Body of pancreas (tissue), 4 donors: ENCODE measurements around the gene IL1RAPL2. TPM values are rescaled to one million over a fixed set of nuclear protein-coding genes. Genes with fewer than 3 reads are reported as not detected.

Source experiments
- ATAC-seq: fragments of 150-250 bp; one replicate; pipeline ENCODE4 v1.9.1; 2016
- DNase-seq, 4 donors: peaks; one replicate each; pipeline ENCODE4 v3.0.0-alpha.2; 2019
- H3K27ac ChIP-seq, 4 donors: fragments of 200-600 bp; sonication (generic); 1 replicate in 3 of 4; 2 replicates in 1 of 4; pipeline versions ENCODE4 v1.5.1 to v1.6.1; 2016 to 2019; ENCODE audit warnings: mild to moderate bottlenecking in 1 of 4, mixed read lengths in 1 of 4, moderate library complexity in 1 of 4
- H3K27me3 ChIP-seq, 2 donors: fragments of 200-600 bp; sonication (generic); one replicate each; pipeline ENCODE4 v1.6.0; 2016; ENCODE audit warnings: mild to moderate bottlenecking in 1 of 2
- H3K36me3 ChIP-seq, 2 donors: fragments of 200-600 bp; sonication (generic); replicated peaks in 1 of 2; 2 replicates each; pipeline ENCODE4 v1.5.1; 2016; ENCODE audit warnings: low read depth in 2 of 2; ENCODE audit not compliant: insufficient read depth in 1 of 2
- H3K4me1 ChIP-seq: fragments of 200-600 bp; sonication (generic); one replicate; pipeline ENCODE4 v1.6.0; 2016
- H3K4me3 ChIP-seq, 2 donors: fragments of 200-600 bp; sonication (generic); 1 replicate in 1 of 2; 2 replicates in 1 of 2; pipeline ENCODE4 v1.5.1; 2016 to 2019
- H3K9me3 ChIP-seq, 3 donors: fragments of 200-600 bp; sonication (generic); 1 replicate in 2 of 3; 2 replicates in 1 of 3; pipeline ENCODE4 v1.5.1; 2016
- CTCF ChIP-seq, 7 experiments: fragments of 450-650 bp in 4 of 7; fragments of 200-600 bp in 3 of 7; sonication (generic) in 3 of 7; IDR thresholded peaks; one replicate each; pipeline ENCODE4 v1.5.1; 2016 to 2019; ENCODE audit warnings: antibody characterized with exemption in 7 of 7
- POLR2A ChIP-seq, 3 donors: fragments of 450-650 bp; IDR thresholded peaks; one replicate each; pipeline ENCODE4 v1.6.1; 2016; ENCODE audit warnings: antibody characterized with exemption in 3 of 3, mild to moderate bottlenecking in 2 of 3
- WGBS, 2 donors: methylation state at CpG; one replicate each; pipeline ENCODE4 v1.1.5; 2017; 5-methylcytosine and 5-hydroxymethylcytosine counted together
- intact Hi-C: fragments of 100-400 bp; cut with DNase I; formaldehyde crosslinking; loops from one replicate; pipeline ENCODE4 v1.15.1; 2023
- total RNA-seq, 2 donors: library from RNA; depleted of rRNA; stranded (reverse); fragments of >200 nt; gene quantifications; one replicate each; pipeline ENCODE4 v1.1.0, GENCODE V29; 2016

IL1RAPL2 gene
- total RNA-seq, 2 donors from 2014 or later: not detected

GRCh38 chrX:104742355-104742754 is 176.4 kb downstream of the IL1RAPL2 start:
- Histone ChIP-seq H3K4me3 (no peak overlapping the region), H3K27me3 (no peaks in the 10 kb centered on the region), H3K4me1 (no peaks in the 10 kb centered on the region), H3K27ac (no peak overlapping the region), H3K9me3 (no peaks in the 10 kb centered on the region), H3K36me3 (no peaks in the 10 kb centered on the region)
- TF ChIP-seq POLR2A (IDR thresholded peaks at IDR 0.05) (no peak), CTCF (IDR thresholded peaks at IDR 0.05) (no peak)
- DNase-seq (peak in 1 of 4 donors; percentile 1), ATAC-seq (peak; percentile 60)
- intact Hi-C loops: no loop called here

GRCh38 chrX:104745152-104745551 is 179.2 kb downstream of the IL1RAPL2 start:
- Histone ChIP-seq H3K4me1 (no peaks in the 10 kb centered on the region), H3K36me3 (no peaks in the 10 kb centered on the region), H3K9me3 (no peaks in the 10 kb centered on the region), H3K27ac (no peak overlapping the region), H3K27me3 (no peaks in the 10 kb centered on the region), H3K4me3 (no peak overlapping the region)
- DNase-seq (no peak), ATAC-seq (no peak)
- TF ChIP-seq POLR2A (IDR thresholded peaks at IDR 0.05): no peak
- TF ChIP-seq CTCF (IDR thresholded peaks at IDR 0.05): no peak
- intact Hi-C loops: no loop called here
- 50% methylated on average over 1 of the region's 1 CpG for WGBS, 2 donors

GRCh38 chrX:104749951-104750610 is 184.1 kb downstream of the IL1RAPL2 start:
- intact Hi-C loops: no loop called here
- no peaks in the 10 kb centered on the region for H3K4me1 ChIP-seq
- H3K27me3 ChIP-seq: no peaks in the 10 kb centered on the region
- H3K27ac ChIP-seq: no peak overlapping the region
- H3K4me3 ChIP-seq: no peak overlapping the region
- no peaks in the 10 kb centered on the region for H3K36me3 ChIP-seq
- TF ChIP-seq POLR2A (IDR thresholded peaks at IDR 0.05): no peak
- no peak for TF ChIP-seq CTCF (IDR thresholded peaks at IDR 0.05)
- 65 to 66% methylated on average over 2 of the region's 2 CpGs for WGBS, 2 donors
- ATAC-seq: peak; percentile 27
- DNase-seq: peak in 1 of 4 donors; percentile 1
- H3K9me3 ChIP-seq: no peaks in the 10 kb centered on the region

- H3K9me3 ChIP-seq: no peaks in the 10 kb centered on the region
- H3K4me3 ChIP-seq: no peak overlapping the region
- intact Hi-C loops: no loop called here
- ATAC-seq: no peak
- no peaks in the 10 kb centered on the region for H3K36me3 ChIP-seq
- H3K4me1 ChIP-seq: no peaks in the 10 kb centered on the region
- H3K27ac ChIP-seq: no peak overlapping the region
- DNase-seq: no peak
- no peaks in the 10 kb centered on the region for H3K27me3 ChIP-seq
- no peak for TF ChIP-seq CTCF (IDR thresholded peaks at IDR 0.05)
- TF ChIP-seq POLR2A (IDR thresholded peaks at IDR 0.05): no peak
Observed at GRCh38 chrX:104762641-104763040, 196.6 kb downstream of the IL1RAPL2 start.

DNA sequence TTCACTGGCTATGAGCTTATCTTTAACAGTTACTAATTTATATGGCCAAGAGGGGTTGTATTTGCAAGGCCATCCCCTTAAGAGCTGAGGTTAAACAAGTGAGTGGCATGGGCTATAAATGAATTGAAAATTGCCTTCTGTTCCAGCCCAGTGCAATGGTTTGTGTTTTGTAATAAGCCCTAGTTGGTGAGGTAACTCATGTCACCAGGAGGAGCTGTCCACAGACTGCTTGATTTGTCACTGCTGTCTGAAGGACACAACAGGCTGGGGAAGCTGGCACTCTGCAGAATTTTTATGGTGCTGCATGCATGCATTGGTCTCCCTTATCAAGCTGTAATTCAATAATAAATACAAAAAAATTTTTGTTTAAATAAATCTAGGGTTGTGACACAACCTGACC is 223.8 kb downstream of the IL1RAPL2 start:
- DNase-seq: no peak
- H3K36me3 ChIP-seq: no peaks in the 10 kb centered on the region
- no peak overlapping the region for H3K27ac ChIP-seq
- no peaks in the 10 kb centered on the region for H3K9me3 ChIP-seq
- H3K4me3 ChIP-seq: no peak overlapping the region
- H3K27me3 ChIP-seq: no peaks in the 10 kb centered on the region
- TF ChIP-seq POLR2A (IDR thresholded peaks at IDR 0.05): no peak
- no peak for TF ChIP-seq CTCF (IDR thresholded peaks at IDR 0.05)
- H3K4me1 ChIP-seq: no peaks in the 10 kb centered on the region
- ATAC-seq: no peak
- intact Hi-C loops: no loop called here
